CD4-positive, alpha-beta T cell treated with Interleukin-6 at 100 ng/mL for 8 hours (primary cell): Measurements from ENCODE around the gene ZNF600.
"Not testable (repeated sequence)": the region's sequence is repeated elsewhere in the genome, so short reads cannot be mapped to it uniquely, and the experiment has no call there.

ENCODE experiments used
- DNase-seq: peaks from one replicate; pipeline ENCODE4 v3.0.0-alpha.2; 2020; ENCODE audit warnings: mixed read lengths, low spot score

Gene ZNF600

DNA sequence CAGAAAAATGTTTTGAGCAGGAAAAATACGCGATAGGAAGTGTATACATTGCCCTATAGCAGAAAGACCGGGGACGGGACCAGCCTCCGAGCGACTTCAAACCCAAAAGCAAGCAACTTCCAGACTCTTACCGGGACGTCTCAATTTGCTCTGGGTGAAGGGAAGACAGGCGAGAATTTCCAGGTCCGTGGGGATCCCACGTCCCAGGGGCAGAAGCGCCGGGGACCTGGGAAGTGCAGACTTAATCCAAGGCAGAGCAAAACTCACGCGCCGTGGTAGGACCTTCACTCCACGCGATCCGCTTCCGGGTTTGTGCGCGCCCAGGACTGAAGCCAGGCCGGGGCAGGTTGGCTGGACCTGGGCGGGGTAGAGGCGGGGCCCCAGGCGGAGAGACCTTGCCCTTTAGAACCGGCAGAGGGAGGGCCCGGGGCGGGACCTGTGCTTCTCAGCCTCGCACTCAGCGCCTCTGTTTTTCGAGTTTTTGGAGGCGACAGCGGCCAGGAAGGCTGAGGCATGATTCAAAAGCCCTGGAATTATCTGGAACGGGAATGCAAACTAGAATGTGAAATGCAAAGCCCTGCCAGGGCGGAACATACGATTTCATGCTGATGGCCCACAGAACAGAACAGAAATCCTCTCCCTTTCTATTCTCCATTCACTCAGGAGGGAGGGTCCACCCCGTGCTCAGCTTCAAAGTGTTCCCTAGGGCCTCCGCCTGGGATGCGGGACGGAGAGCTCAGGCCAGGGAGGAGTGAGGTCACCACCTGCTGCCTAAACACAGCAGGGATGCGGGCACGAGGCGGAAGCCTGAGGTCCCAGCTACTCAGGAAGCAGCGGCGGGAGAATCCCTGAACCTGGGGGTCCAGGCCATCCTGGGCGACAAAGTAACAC lies at the start of gene ZNF600:
ZNF600 (minus strand) TSS at position 328 of the 891 bp plus-strand sequence. CDS start 7,903 bp downstream, outside the sequence.
- peak; percentile 79 for DNase-seq

GRCh38 chr19:52834289-52834688 lies 47.7 kb upstream of the ZNF600 start:
- not testable (repeated sequence) for DNase-seq

- DNase-seq = not testable (repeated sequence)
These were observed 47.0 kb upstream of the ZNF600 start for GRCh38 chr19:52833541-52833940.

DNA sequence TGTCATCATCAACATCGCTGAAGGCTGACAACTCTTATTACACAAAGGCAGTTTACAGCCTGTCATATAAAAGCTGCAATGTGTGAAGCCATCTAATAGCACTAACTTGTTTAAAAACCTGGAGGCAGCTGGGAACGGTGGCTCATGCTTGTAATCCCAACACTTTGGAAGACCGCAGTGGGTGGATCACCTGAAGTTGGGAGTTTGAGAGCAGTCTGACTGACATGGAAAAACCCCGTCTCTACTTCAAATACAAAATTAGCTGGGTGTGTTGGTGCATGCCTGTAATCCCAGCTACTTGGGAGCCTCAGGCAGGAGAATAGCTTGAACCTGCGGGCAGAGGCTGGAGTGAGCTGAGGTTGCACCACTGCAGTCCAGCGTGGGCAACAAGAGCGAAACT lies 43.3 kb upstream of the ZNF600 start:
- DNase-seq = not testable (repeated sequence)

- DNase-seq = no peak
These were observed 39.2 kb upstream of the ZNF600 start for GRCh38 chr19:52825765-52826164.

GRCh38 chr19:52823676-52824075 lies 37.1 kb upstream of the ZNF600 start:
- no peak for DNase-seq

- peak; percentile 51 for DNase-seq
These were observed 34.8 kb upstream of the ZNF600 start, which contains the start of gene ZNF28 for GRCh38 chr19:52821204-52821960. Gene ZNF28 (minus strand): TSS chr19:52821633. CDS start chr19:52817958, 3,675 bp downstream.

DNA sequence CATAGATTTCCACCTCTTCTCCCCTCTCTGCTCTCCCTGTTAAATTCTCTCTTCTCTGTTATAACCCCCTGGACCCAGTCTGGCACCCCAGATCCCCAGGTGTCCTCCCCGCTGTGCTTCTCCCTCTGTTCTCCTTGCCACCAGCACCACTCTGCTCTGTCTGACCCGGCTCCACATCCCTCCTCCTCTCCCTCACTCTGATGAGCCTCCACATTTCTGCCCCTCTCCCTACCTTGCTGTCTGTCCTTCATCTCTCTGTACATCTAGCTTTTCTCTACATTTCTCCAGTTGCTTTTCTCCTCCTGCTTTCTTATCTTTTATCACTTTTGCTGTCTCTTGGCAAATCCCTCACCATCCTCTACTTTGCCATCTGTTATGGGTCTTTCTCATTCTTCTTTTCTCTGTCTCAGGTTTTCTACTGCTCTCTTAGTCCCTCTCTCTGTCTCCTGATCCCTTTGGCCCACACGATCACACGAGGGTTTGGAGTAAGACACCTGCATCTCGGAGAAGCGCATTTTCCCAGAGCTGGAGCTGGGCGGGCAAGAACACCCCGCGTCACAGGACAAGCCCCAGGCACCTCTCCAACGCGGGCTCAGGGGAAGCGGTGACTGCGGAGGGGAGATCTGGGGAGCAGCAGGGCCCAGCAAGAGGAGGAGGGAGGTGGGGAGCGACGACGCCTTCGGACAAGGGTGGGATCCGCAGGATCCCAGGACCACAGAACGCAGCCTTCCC lies 34.0 kb upstream of the ZNF600 start:
- DNase-seq = not testable (repeated sequence)

DNA sequence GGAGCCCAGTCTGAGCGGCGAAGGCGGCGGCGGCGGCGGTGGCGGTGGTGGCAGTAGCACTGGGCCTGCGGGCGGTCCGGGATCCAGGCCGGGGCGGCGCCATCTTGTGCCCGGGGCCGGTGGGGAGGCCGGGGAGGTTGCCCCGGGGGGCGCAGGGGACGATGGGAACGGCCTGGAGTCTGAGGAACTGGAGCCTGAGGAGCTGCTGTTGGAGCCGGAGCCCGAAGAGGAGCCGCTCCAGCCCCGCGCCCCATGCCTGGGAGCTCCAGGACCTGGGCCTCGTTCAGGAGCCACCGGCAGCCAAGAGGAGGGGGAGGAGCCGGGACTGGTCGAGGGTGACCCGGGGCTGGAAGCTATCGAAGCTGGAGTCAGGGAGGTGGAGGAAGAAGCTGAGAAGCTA lies 23.2 kb upstream of the ZNF600 start:
- DNase-seq = no peak

- DNase-seq = not testable (repeated sequence)
These were observed 13.5 kb upstream of the ZNF600 start for GRCh38 chr19:52799950-52800640.

GRCh38 chr19:52789440-52789839 lies 2.8 kb upstream of the ZNF600 start:
- DNase-seq = no peak

DNA sequence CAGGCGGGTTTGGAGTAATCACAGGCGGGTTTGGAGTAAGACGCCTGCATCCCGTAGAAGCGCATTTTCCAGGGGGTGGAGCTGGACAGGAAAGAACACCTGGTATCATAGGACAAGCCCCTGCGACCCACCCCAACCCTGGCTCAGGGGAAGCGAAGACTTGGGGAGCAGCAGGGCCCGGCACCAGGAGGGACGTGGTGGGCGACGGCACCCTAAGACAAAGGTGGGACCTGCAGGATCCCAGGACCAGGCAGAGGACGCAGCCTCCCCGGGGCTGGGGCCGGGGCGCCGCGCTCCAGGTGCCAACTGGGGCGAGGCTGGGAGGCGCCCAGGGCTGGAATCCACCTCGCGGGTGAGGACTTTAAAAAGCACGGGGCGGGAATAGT lies 520 bp downstream of the ZNF600 start:
- DNase-seq = no peak

GRCh38 chr19:52785506-52785905 lies 1.1 kb downstream of the ZNF600 start:
- DNase-seq = no peak

- DNase-seq = not testable (repeated sequence)
These were observed 3.7 kb downstream of the ZNF600 start for GRCh38 chr19:52782864-52783263.

GRCh38 chr19:52778811-52779210 lies 7.8 kb downstream of the ZNF600 start:
- peak; percentile 24 for DNase-seq

DNA sequence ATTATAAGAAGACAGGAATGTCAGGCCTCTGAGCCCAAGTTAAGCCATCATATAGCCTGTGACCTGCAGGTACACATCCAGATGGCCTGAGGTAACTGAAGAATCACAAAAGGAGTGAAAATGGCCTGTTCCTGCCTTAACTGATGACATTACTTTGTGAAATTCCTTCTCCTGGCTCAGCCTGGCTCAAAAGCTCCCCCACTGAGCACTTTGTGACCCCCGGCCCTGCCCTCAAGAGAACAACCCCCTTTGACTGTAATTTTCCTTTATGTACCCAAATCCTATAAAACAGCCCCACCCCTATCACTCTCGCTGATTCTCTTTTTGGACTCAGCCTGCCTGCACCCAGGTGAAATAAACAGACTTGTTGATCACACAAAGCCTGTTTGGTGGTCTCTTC lies 30.1 kb downstream of the ZNF600 start:
- not testable (repeated sequence) for DNase-seq

DNA sequence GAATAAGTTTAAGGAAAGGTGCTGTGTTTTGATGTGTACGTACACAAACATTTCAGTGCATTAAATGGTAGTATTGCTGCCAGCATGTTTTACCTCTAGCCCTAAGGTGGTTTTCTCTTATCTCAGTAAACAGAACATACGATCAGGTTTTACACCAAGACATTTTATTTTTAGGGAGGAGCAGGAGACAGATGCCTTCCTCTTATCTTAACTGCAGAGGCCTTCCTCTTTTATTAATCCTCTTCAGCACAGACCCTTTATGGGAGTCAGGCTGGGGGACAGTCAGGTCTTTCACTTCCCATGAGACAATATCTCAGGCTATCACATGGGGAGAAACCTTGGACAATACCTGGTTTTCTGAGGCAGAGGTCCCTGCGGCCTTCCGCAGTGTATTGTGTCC lies 36.8 kb downstream of the ZNF600 start:
- DNase-seq = no peak

GRCh38 chr19:52748336-52748950 lies 38.1 kb downstream of the ZNF600 start:
- peak; percentile 33 for DNase-seq

GRCh38 chr19:52745919-52746318 lies 40.7 kb downstream of the ZNF600 start:
- not testable (repeated sequence) for DNase-seq

DNA sequence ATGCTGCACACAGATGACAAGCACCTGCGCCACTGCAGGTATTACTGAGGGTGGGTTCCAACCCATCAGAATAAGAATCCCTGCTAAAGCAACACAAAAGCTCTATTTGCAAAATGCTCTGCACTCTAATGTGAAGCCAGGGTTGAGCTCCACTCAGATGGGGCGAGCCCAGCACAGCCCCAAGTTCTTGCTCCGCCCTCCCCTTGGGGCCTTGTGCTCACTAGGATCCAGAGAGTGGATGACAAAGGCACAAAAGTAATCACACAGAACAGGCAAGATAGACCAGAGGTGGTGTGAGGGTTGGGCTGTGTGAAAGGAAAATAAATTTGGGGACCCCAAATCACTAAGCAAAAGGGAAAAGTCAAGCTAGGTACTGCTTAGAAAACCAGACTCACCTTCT lies 43.5 kb downstream of the ZNF600 start:
- DNase-seq = no peak

DNA sequence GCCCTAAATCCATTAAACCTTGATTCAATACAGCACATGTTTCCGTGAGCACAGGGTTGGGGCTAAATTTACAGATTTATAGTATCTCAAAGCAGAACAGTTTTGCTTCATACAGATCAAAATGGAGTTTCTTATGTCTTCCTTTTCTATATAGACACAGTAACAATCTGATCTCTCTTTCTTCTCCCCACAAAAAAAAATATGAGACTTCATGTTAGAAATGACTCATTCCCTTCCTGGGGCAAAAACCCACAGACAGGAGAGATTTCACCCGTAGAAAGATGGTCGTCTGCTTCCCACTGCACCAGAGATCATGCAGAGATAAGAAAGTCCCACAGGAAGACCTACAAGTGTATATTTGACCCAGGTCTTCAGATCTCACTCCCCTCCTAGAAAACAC lies 44.1 kb downstream of the ZNF600 start:
- peak; percentile 17 for DNase-seq
